IMR-90 (cell line): ENCODE measurements around the gene CD68. TPM values are rescaled to one million over a fixed set of nuclear protein-coding genes. Genes with fewer than 3 reads are reported as not detected.

Experiments
- ATAC-seq: fragments of 200-7000 bp; cut with Tn5 transposase; 2 replicates; pipeline ENCODE4 v1.9.1; 2020; ENCODE audit warnings: low read depth, mild to moderate bottlenecking, moderate library complexity
- BruUV-seq: library from RNA; stranded (reverse); fragments of 400-500 nt; replicated peaks from 2 replicates; lab custom pipeline; 2021; lab: Mats Ljungman, UMichigan
- CTCF ChIA-PET: fragments of 300-600 bp; formaldehyde crosslinking; extraction: SDS; loops from one replicate; lab custom pipeline; 2021; ENCODE audit warnings: antibody characterized with exemption; lab: Yijun Ruan, JAX
- POLR2A ChIA-PET: fragments of 300-600 bp; sonication (Branson Sonifier 250); formaldehyde crosslinking; loops from one replicate; lab custom pipeline; 2022; ENCODE audit warnings: antibody characterized with exemption; ENCODE audit not compliant: unreplicated experiment; lab: Charles Lee
- DNase-seq: peaks from one replicate; pipeline ENCODE4 v3.0.0; 2013
- H2AFZ ChIP-seq: replicated peaks from 2 replicates; pipeline ENCODE3; 2013; ENCODE audit warnings: low read length, mild to moderate bottlenecking; ENCODE audit not compliant: poor library complexity
- H2AK5ac ChIP-seq: 2 replicates; pipeline ENCODE4 v1.6.1; 2013; ENCODE audit warnings: low read depth, low read length, inconsistent platforms
- H2AK9ac ChIP-seq: replicated peaks from 2 replicates; pipeline ENCODE3; 2013; ENCODE audit warnings: mild to moderate bottlenecking, low read depth, low read length, moderate library complexity; ENCODE audit not compliant: poor library complexity
- H2BK120ac ChIP-seq: 2 replicates; pipeline ENCODE4 v1.6.1; 2013; ENCODE audit warnings: low read depth, low read length, inconsistent platforms
- H2BK15ac ChIP-seq: 3 replicates; pipeline ENCODE4 v1.6.1; 2013; ENCODE audit warnings: low read depth, low read length, inconsistent platforms
- H2BK20ac ChIP-seq: 2 replicates; pipeline ENCODE4 v1.6.1; 2013; ENCODE audit warnings: low read depth, mild to moderate bottlenecking, inconsistent platforms, low read length, moderate library complexity
- H2BK5ac ChIP-seq: 2 replicates; pipeline ENCODE4 v1.6.1; 2013; ENCODE audit warnings: mild to moderate bottlenecking, low read depth, low read length, inconsistent platforms; ENCODE audit not compliant: poor library complexity, severe bottlenecking
- H3K14ac ChIP-seq: replicated peaks from 2 replicates; pipeline ENCODE4 v1.6.1; 2013; ENCODE audit warnings: low read depth, low read length, inconsistent platforms
- H3K18ac ChIP-seq: 2 replicates; pipeline ENCODE4 v1.6.1; 2013; ENCODE audit warnings: low read depth, low read length, control low read depth
- H3K23ac ChIP-seq: 2 replicates; pipeline ENCODE4 v1.6.1; 2013; ENCODE audit warnings: low read depth, low read length, inconsistent platforms
- H3K27ac ChIP-seq: 2 replicates; pipeline ENCODE4 v1.5.1; 2013; ENCODE audit warnings: mild to moderate bottlenecking, control low read depth, low read length; ENCODE audit not compliant: insufficient read depth
- H3K27me3 ChIP-seq: 2 replicates; pipeline ENCODE4 v1.6.1; 2013; ENCODE audit warnings: low read length; ENCODE audit not compliant: control insufficient read depth, insufficient read depth
- H3K36me3 ChIP-seq: 2 replicates; pipeline ENCODE4 v1.6.1; 2013; ENCODE audit warnings: low read length, mixed read lengths; ENCODE audit not compliant: control insufficient read depth, insufficient read depth
- H3K4ac ChIP-seq: 2 replicates; pipeline ENCODE4 v1.6.1; 2013; ENCODE audit warnings: low read depth, low read length, inconsistent platforms
- H3K4me1 ChIP-seq: 2 replicates; pipeline ENCODE4 v1.6.1; 2013; ENCODE audit warnings: low read length, mixed read lengths; ENCODE audit not compliant: control insufficient read depth, insufficient read depth
- H3K4me2 ChIP-seq: 2 replicates; pipeline ENCODE4 v1.6.1; 2013; ENCODE audit warnings: low read depth, mild to moderate bottlenecking, control low read depth, low read length, moderate library complexity
- H3K4me3 ChIP-seq: 2 replicates; pipeline ENCODE4 v1.5.1; 2013; ENCODE audit warnings: low read depth, mild to moderate bottlenecking, control low read depth, low read length, moderate library complexity; ENCODE audit not compliant: insufficient read depth
- H3K56ac ChIP-seq: 2 replicates; pipeline ENCODE4 v1.6.1; 2013; ENCODE audit warnings: low read length, inconsistent platforms; ENCODE audit not compliant: insufficient read depth; ENCODE audit errors: extremely low read depth
- H3K79me1 ChIP-seq, 2 experiments: 2 replicates each; pipeline ENCODE4 v1.6.1; 2013; ENCODE audit warnings: low read length in 2 of 2, inconsistent platforms in 1 of 2, low read depth in 1 of 2
- H3K9ac ChIP-seq: 2 replicates; pipeline ENCODE4 v1.6.1; 2013; ENCODE audit warnings: low read depth, low read length, control low read depth
- H3K9me1 ChIP-seq: 2 replicates; pipeline ENCODE4 v1.6.1; 2013; ENCODE audit warnings: low read length, inconsistent platforms; ENCODE audit not compliant: insufficient read depth
- H3K9me3 ChIP-seq: 2 replicates; pipeline ENCODE4 v1.6.1; 2013; ENCODE audit warnings: low read length; ENCODE audit not compliant: control insufficient read depth, insufficient read depth
- H4K20me1 ChIP-seq: 2 replicates; pipeline ENCODE4 v1.6.1; 2013; ENCODE audit warnings: low read length, inconsistent platforms; ENCODE audit not compliant: insufficient read depth
- H4K5ac ChIP-seq: 2 replicates; pipeline ENCODE4 v1.6.1; 2013; ENCODE audit warnings: mild to moderate bottlenecking, low read depth, low read length, control low read depth
- H4K8ac ChIP-seq, 2 experiments: 2 replicates each; pipeline ENCODE4 v1.6.1; 2013; ENCODE audit warnings: low read depth in 2 of 2, low read length in 2 of 2, control low read depth in 1 of 2, inconsistent platforms in 1 of 2
- H4K91ac ChIP-seq: 2 replicates; pipeline ENCODE4 v1.6.1; 2013; ENCODE audit warnings: low read depth, low read length, inconsistent platforms; ENCODE audit not compliant: insufficient read depth
- BHLHE40 ChIP-seq: fragments of 150-350 bp; IDR thresholded peaks from 2 replicates; pipeline ENCODE4 v1.6.1; 2016; ENCODE audit warnings: mild to moderate bottlenecking, low read depth, low read length
- CEBPB ChIP-seq: IDR thresholded peaks from 2 replicates; pipeline ENCODE4 v1.6.1; 2012; ENCODE audit warnings: low read depth, low read length, improper control_type of control experiment
- CHD1 ChIP-seq: IDR thresholded peaks from 2 replicates; pipeline ENCODE4 v1.6.1; 2012; ENCODE audit warnings: low read depth, low read length, improper control_type of control experiment
- CTCF ChIP-seq: conservative IDR thresholded peaks from 2 replicates; pipeline ENCODE4 v1.5.1; 2012; ENCODE audit warnings: mild to moderate bottlenecking, low read depth, low read length, improper control_type of control experiment
- FOS ChIP-seq: fragments of 150-350 bp; IDR thresholded peaks from 2 replicates; pipeline ENCODE4 v1.6.1; 2016; ENCODE audit warnings: low read depth, low read length
- MAFK ChIP-seq: IDR thresholded peaks from 2 replicates; pipeline ENCODE4 v1.6.1; 2012; ENCODE audit warnings: low read depth, low read length, improper control_type of control experiment
- MAZ ChIP-seq: IDR thresholded peaks from 2 replicates; pipeline ENCODE4 v1.6.1; 2012; ENCODE audit warnings: low read depth, mild to moderate bottlenecking, low read length, improper control_type of control experiment, moderate library complexity, borderline replicate concordance
- MXI1 ChIP-seq: IDR thresholded peaks from 2 replicates; pipeline ENCODE4 v1.6.1; 2012; ENCODE audit warnings: low read depth, mild to moderate bottlenecking, low read length, moderate library complexity, borderline replicate concordance
- NFE2L2 ChIP-seq: fragments of 150-350 bp; IDR thresholded peaks from 2 replicates; pipeline ENCODE4 v1.6.1; 2016; ENCODE audit warnings: low read depth, mild to moderate bottlenecking, low read length
- POLR2A ChIP-seq: IDR thresholded peaks from 2 replicates; pipeline ENCODE4 v1.6.1; 2012; ENCODE audit warnings: mild to moderate bottlenecking, low read depth, low read length
- RAD21 ChIP-seq: IDR thresholded peaks from 2 replicates; pipeline ENCODE4 v1.6.1; 2012; ENCODE audit warnings: low read length, improper control_type of control experiment
- RCOR1 ChIP-seq: IDR thresholded peaks from 2 replicates; pipeline ENCODE4 v1.6.1; 2012; ENCODE audit warnings: mild to moderate bottlenecking, low read length, improper control_type of control experiment; ENCODE audit not compliant: insufficient replicate concordance
- RFX5 ChIP-seq: IDR thresholded peaks from 2 replicates; pipeline ENCODE4 v1.8.0; 2012; ENCODE audit warnings: low read depth, mild to moderate bottlenecking, low read length, moderate library complexity
- SMC3 ChIP-seq: fragments of 150-350 bp; IDR thresholded peaks from 2 replicates; pipeline ENCODE4 v1.6.1; 2016; ENCODE audit warnings: low read depth, mild to moderate bottlenecking, antibody characterized with exemption, low read length, moderate library complexity
- WGBS, 2 experiments: methylation state at CpG; one replicate each; pipeline versions ENCODE4 v1.1.5 to v1.1.7; 2013; ENCODE audit warnings: missing lambda C conversion rate in 2 of 2; ENCODE audit not compliant: insufficient read length in 1 of 2; ENCODE audit errors: extremely low coverage in 2 of 2; 5-methylcytosine and 5-hydroxymethylcytosine counted together
- dilution Hi-C: fragments of 300-500 bp; cut with HindIII; formaldehyde crosslinking; loops from one replicate; pipeline ENCODE4 v1.14.3; 2018; ENCODE audit warnings: low sequenced_read_pairs; ENCODE audit not compliant: unreplicated experiment
- in situ Hi-C: fragments of 300-500 bp; cut with MboI; formaldehyde crosslinking; loops from 3 replicates; pipeline ENCODE4 v1.14.3; 2019; ENCODE audit warnings: low sequenced_read_pairs, inconsistent platforms, mixed read lengths
- intact Hi-C: fragments of 100-400 bp; cut with micrococcal nuclease; formaldehyde crosslinking; loops from 2 replicates; pipeline ENCODE4 v1.10.0; 2022
- polyA plus RNA-seq, 3 experiments: library from polyadenylated mRNA; depleted of rRNA; stranded (reverse); fragments of >200 nt; gene quantifications; 2 replicates each; pipeline ENCODE4 v1.2.3, GENCODE V29; 2012; ENCODE audit warnings: low replicate concordance in 1 of 3
- total RNA-seq: library from RNA; depleted of rRNA; stranded (reverse); fragments of >200 nt; gene quantifications from 2 replicates; pipeline ENCODE4 v1.2.3, GENCODE V29; 2012
- TF ChIP-seq, protein P1 (sequence below): fragments of 150-350 bp; IDR thresholded peaks from 2 replicates; pipeline ENCODE4 v1.6.1; 2017; ENCODE audit warnings: mild to moderate bottlenecking, antibody characterized with exemption, low read length, low read depth
- TF ChIP-seq, protein P2 (sequence below): fragments of 150-350 bp; IDR thresholded peaks from 2 replicates; pipeline ENCODE4 v1.6.1; 2016; ENCODE audit warnings: low read depth, mild to moderate bottlenecking, low read length, moderate library complexity, borderline replicate concordance

CD68 gene
- total and polyA plus RNA-seq, 2 of the 4 experiments (the other 2 are of a cell fraction): 16.0 to 43.1 TPM

DNA sequence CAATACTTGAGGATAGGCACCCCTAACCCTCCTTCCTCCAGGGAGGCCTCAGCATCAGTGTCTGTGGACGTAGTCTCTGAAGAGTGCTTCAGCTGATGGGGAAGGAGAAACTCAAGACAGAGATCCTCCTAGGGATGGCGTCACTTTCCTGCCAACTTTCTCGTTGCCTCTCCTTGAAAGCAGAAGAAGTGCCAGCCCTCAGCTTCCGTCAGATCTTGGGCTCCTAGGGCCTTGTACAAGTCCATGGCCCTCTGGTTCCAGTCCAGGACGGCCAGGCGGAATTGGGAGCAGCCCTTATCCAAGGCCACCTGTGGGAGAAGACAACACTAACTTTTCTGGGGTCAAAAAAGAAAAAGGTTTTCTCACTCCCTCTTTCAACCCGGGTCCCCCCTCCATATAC lies 46.9 kb downstream of the CD68 start:
- DNase-seq (no peak), ATAC-seq (no peak)
- Histone ChIP-seq H3K36me3 (peaks cover 4% of the 10 kb centered on the region), H3K4me2 (peak overlapping the region; percentile 91; the same call in 1 of the 2 replicates), H3K14ac (no peak overlapping the region; the same call in 1 of the 2 replicates), H4K5ac (no peak overlapping the region), H3K56ac (no peak overlapping the region), H2BK120ac (no peak overlapping the region), H4K91ac (no peak overlapping the region), H2AK5ac (peak overlapping the region; percentile 2; the same call in 1 of the 2 replicates), H2AFZ (no peak overlapping the region), H3K27me3 (no peaks in the 10 kb centered on the region), H3K4me1 (peaks cover 4% of the 10 kb centered on the region; the same call in 1 of the 2 replicates), H3K23ac (0 out of 2 replicates have a peak overlapping the region, but pooled peaks have one; percentile 1), H2BK20ac (no peak overlapping the region), H3K4ac (no peak overlapping the region), H3K4me3 (no peak overlapping the region), H4K8ac (no peak overlapping the region), H3K27ac (no peak overlapping the region), H2BK15ac (no peak overlapping the region), H2BK5ac (no peak overlapping the region), H3K9ac (peak overlapping the region; percentile 98; the same call in 1 of the 2 replicates), H3K9me3 (no peaks in the 10 kb centered on the region), H4K20me1 (no peaks in the 10 kb centered on the region), H3K18ac (no peak overlapping the region), H2AK9ac (no peak overlapping the region), H3K9me1 (no peaks in the 10 kb centered on the region), H3K79me1 (peaks cover 6 to 12% of the 10 kb centered on the region in 2 experiments)
- ChIA-PET POLR2A (no interaction called here), CTCF (interaction anchor here (0.7 kb wide), 1 partner anchor 61 kb away, joined by 3 read pairs; the partner anchor contains the start of gene TP53)
- intact Hi-C loops: no loop called here
- BruUV-seq: no TSS peak
- dilution Hi-C loops: no loop called here
- 94% methylated on average over 4 of the region's 7 CpGs; no CpG with 5 or more reads in 1 of the 2 experiments for WGBS, 2 experiments
- in situ Hi-C loops: no loop called here
- TF ChIP-seq POLR2A (no peak), CEBPB (no peak), SMC3 (no peak), CTCF (no peak), RFX5 (no peak), MXI1 (no peak), RAD21 (no peak), RCOR1 (no peak), BHLHE40 (no peak), CHD1 (no peak), MAFK (no peak), NFE2L2 (no peak), FOS (no peak), MAZ (no peak)
- TF ChIP-seq, protein P1, sequence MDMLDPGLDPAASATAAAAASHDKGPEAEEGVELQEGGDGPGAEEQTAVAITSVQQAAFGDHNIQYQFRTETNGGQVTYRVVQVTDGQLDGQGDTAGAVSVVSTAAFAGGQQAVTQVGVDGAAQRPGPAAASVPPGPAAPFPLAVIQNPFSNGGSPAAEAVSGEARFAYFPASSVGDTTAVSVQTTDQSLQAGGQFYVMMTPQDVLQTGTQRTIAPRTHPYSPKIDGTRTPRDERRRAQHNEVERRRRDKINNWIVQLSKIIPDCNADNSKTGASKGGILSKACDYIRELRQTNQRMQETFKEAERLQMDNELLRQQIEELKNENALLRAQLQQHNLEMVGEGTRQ: no peak
- TF ChIP-seq, protein P2, sequence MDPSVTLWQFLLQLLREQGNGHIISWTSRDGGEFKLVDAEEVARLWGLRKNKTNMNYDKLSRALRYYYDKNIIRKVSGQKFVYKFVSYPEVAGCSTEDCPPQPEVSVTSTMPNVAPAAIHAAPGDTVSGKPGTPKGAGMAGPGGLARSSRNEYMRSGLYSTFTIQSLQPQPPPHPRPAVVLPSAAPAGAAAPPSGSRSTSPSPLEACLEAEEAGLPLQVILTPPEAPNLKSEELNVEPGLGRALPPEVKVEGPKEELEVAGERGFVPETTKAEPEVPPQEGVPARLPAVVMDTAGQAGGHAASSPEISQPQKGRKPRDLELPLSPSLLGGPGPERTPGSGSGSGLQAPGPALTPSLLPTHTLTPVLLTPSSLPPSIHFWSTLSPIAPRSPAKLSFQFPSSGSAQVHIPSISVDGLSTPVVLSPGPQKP: no peak
